HepG2 (cell line): ENCODE measurements around the gene TBC1D3K. TPM values are rescaled to one million over a fixed set of nuclear protein-coding genes. Genes with fewer than 3 reads are reported as not detected.
A peak's percentile ranks its signal among the peaks of the same experiment; 100 is the strongest.

Experiments used
- DNMT1 ChIP-seq: sonication (generic); formaldehyde crosslinking; IDR thresholded peaks from 2 replicates; pipeline ENCODE4 v1.5.1; 2020; ENCODE audit warnings: mild to moderate bottlenecking, missing genetic modification reagents
- FOXO1 ChIP-seq: sonication (generic); formaldehyde crosslinking; IDR thresholded peaks from 2 replicates; pipeline ENCODE4 v1.4.0; 2020; ENCODE audit warnings: missing genetic modification reagents
- HBP1 ChIP-seq: IDR thresholded peaks from 2 replicates; pipeline ENCODE4 v1.6.1; 2016; ENCODE audit warnings: low read depth, control low read depth
- MBD4 ChIP-seq: IDR thresholded peaks from 2 replicates; pipeline ENCODE4 v1.6.1; 2012; ENCODE audit warnings: low read length, inconsistent platforms, borderline replicate concordance
- NFE2L1 ChIP-seq: sonication (generic); formaldehyde crosslinking; IDR thresholded peaks from 2 replicates; pipeline ENCODE4 v1.4.0; 2020; ENCODE audit warnings: missing genetic modification reagents, mild to moderate bottlenecking, borderline replicate concordance
- NKX3-1 ChIP-seq: sonication (generic); formaldehyde crosslinking; IDR thresholded peaks from 2 replicates; pipeline ENCODE4 v1.5.0; 2020; ENCODE audit warnings: missing genetic modification reagents
- PAWR ChIP-seq: sonication (generic); formaldehyde crosslinking; IDR thresholded peaks from 2 replicates; pipeline ENCODE4 v1.4.0; 2020; ENCODE audit warnings: missing genetic modification reagents, mild to moderate bottlenecking, borderline replicate concordance
- ZBTB21 ChIP-seq: sonication (generic); formaldehyde crosslinking; IDR thresholded peaks from 2 replicates; pipeline ENCODE4 v1.4.0; 2020; ENCODE audit warnings: missing genetic modification reagents
- ZBTB38 ChIP-seq: sonication (generic); formaldehyde crosslinking; IDR thresholded peaks from 2 replicates; pipeline ENCODE4 v1.5.1; 2020; ENCODE audit warnings: mild to moderate bottlenecking, missing genetic modification reagents
- ZFP37 ChIP-seq: sonication (generic); formaldehyde crosslinking; IDR thresholded peaks from 2 replicates; pipeline ENCODE4 v1.4.0; 2020; ENCODE audit warnings: missing genetic modification reagents, borderline replicate concordance
- ZHX2 ChIP-seq, 2 experiments: sonication (generic) in 1 of 2; formaldehyde crosslinking in 1 of 2; IDR thresholded peaks; 2 replicates each; pipeline versions ENCODE4 v1.6.1 to v1.9.0; 2014 to 2022; ENCODE audit warnings: antibody characterized with exemption in 1 of 2, borderline replicate concordance in 1 of 2, inconsistent platforms in 1 of 2, low read depth in 1 of 2, missing genetic modification reagents in 1 of 2
- ZMYM2 ChIP-seq: sonication (generic); formaldehyde crosslinking; IDR thresholded peaks from 2 replicates; pipeline ENCODE4 v1.8.0; 2022; ENCODE audit warnings: mild to moderate bottlenecking, missing genetic modification reagents
- ZNF33B ChIP-seq: sonication (generic); formaldehyde crosslinking; IDR thresholded peaks from 2 replicates; pipeline ENCODE4 v1.5.1; 2020; ENCODE audit warnings: mild to moderate bottlenecking, missing genetic modification reagents
- ZNF431 ChIP-seq: sonication (generic); formaldehyde crosslinking; IDR thresholded peaks from 2 replicates; pipeline ENCODE4 v1.9.0; 2022; ENCODE audit warnings: missing genetic modification reagents, low read depth, mild to moderate bottlenecking, borderline replicate concordance
- ZNF570 ChIP-seq: sonication (generic); formaldehyde crosslinking; IDR thresholded peaks from 2 replicates; pipeline ENCODE4 v1.4.0; 2020; ENCODE audit warnings: mild to moderate bottlenecking, missing genetic modification reagents, borderline replicate concordance
- ZNF580 ChIP-seq: IDR thresholded peaks from 2 replicates; pipeline ENCODE4 v1.6.1; 2016; ENCODE audit warnings: low read depth, borderline replicate concordance
- polyA plus RNA-seq, 8 experiments: library from polyadenylated mRNA; depleted of rRNA in 3 of 8; stranded (reverse) in 7 of 8; unstranded in 1 of 8; fragments of >200 nt; fragmentation: Illumina TruSeq in 4 of 8; extraction: Trizol in 4 of 8; gene quantifications; 2 replicates each; pipeline versions ENCODE4 v1.2.1 to v1.2.3, GENCODE V29; 2011 to 2016; ENCODE audit warnings: low read depth in 4 of 8, missing spikeins in 1 of 8, mixed read lengths in 1 of 8; ENCODE audit not compliant: insufficient read depth in 1 of 8
- total RNA-seq, 5 experiments: library from RNA; depleted of rRNA; stranded (reverse); fragments of >200 nt; fragmentation: Illumina TruSeq; extraction: Trizol; gene quantifications; 2 replicates each; pipeline ENCODE4 v1.2.3, GENCODE V29; 2016; ENCODE audit warnings: low read depth in 1 of 5
- TF ChIP-seq, protein P1 (sequence below): sonication (generic); formaldehyde crosslinking; IDR thresholded peaks from 2 replicates; pipeline ENCODE4 v1.4.0; 2020; ENCODE audit warnings: missing genetic modification reagents, mild to moderate bottlenecking, borderline replicate concordance
- TF ChIP-seq, protein P2 (sequence below): sonication (generic); formaldehyde crosslinking; IDR thresholded peaks from 2 replicates; pipeline ENCODE4 v1.4.0; 2020; ENCODE audit warnings: missing genetic modification reagents

The TBC1D3K gene
- total and polyA plus RNA-seq, 2 of the 13 experiments (the other 11 are each of a cell fraction or from before 2014, with no cell fraction given) = not detected

GRCh38 chr17:37885136-37885535 is 39.1 kb upstream of the TBC1D3K start (continued):
- TF ChIP-seq ZNF570 (no peak), ZFP37 (no peak), FOXO1 (CRISPR knock-in tag) (peak; percentile 76; the same call in 1 of the 2 replicates), DNMT1 (CRISPR knock-in tag) (no peak), ZNF33B (CRISPR knock-in tag) (no peak), ZBTB21 (CRISPR knock-in tag) (no peak), NKX3-1 (CRISPR knock-in tag) (no peak), ZNF431 (CRISPR knock-in tag) (no peak), MBD4 (no peak), ZNF580 (CRISPR knock-in tag) (no peak), NFE2L1 (no peak), ZBTB38 (CRISPR knock-in tag) (no peak), ZHX2 (IDR thresholded peaks at IDR 0.05; ENCODE audit: low read depth) (no peak), ZHX2 (CRISPR knock-in tag; IDR thresholded peaks at IDR 0.05; ENCODE audit: borderline replicate concordance) (no peak), ZMYM2 (0 out of 2 replicates have a peak, but pooled peaks have one; percentile 22), PAWR (no peak), HBP1 (CRISPR knock-in tag) (no peak)
- TF ChIP-seq, protein P1, sequence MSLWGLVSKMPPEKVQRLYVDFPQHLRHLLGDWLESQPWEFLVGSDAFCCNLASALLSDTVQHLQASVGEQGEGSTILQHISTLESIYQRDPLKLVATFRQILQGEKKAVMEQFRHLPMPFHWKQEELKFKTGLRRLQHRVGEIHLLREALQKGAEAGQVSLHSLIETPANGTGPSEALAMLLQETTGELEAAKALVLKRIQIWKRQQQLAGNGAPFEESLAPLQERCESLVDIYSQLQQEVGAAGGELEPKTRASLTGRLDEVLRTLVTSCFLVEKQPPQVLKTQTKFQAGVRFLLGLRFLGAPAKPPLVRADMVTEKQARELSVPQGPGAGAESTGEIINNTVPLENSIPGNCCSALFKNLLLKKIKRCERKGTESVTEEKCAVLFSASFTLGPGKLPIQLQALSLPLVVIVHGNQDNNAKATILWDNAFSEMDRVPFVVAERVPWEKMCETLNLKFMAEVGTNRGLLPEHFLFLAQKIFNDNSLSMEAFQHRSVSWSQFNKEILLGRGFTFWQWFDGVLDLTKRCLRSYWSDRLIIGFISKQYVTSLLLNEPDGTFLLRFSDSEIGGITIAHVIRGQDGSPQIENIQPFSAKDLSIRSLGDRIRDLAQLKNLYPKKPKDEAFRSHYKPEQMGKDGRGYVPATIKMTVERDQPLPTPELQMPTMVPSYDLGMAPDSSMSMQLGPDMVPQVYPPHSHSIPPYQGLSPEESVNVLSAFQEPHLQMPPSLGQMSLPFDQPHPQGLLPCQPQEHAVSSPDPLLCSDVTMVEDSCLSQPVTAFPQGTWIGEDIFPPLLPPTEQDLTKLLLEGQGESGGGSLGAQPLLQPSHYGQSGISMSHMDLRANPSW (CRISPR knock-in tag) = no peak
- TF ChIP-seq, protein P2, sequence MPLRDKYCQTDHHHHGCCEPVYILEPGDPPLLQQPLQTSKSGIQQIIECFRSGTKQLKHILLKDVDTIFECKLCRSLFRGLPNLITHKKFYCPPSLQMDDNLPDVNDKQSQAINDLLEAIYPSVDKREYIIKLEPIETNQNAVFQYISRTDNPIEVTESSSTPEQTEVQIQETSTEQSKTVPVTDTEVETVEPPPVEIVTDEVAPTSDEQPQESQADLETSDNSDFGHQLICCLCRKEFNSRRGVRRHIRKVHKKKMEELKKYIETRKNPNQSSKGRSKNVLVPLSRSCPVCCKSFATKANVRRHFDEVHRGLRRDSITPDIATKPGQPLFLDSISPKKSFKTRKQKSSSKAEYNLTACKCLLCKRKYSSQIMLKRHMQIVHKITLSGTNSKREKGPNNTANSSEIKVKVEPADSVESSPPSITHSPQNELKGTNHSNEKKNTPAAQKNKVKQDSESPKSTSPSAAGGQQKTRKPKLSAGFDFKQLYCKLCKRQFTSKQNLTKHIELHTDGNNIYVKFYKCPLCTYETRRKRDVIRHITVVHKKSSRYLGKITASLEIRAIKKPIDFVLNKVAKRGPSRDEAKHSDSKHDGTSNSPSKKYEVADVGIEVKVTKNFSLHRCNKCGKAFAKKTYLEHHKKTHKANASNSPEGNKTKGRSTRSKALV = 0 out of 2 replicates have a peak, but pooled peaks have one; percentile 25
